WTC11 (cell line): ENCODE results near the gene KCNK17.

Experiments
- AR ChIP-seq: fragments of 250-450 bp; sonication (Bioruptor Pico); IDR thresholded peaks from 2 replicates; pipeline ENCODE4 v1.9.0; 2021; ENCODE audit warnings: mild to moderate bottlenecking
- ATF1 ChIP-seq: sonication (generic); formaldehyde crosslinking; IDR thresholded peaks from 2 replicates; pipeline ENCODE4 v1.8.1; 2023; ENCODE audit warnings: mild to moderate bottlenecking, moderate library complexity, missing genetic modification reagents
- CTCF ChIP-seq: fragments of 200-600 bp; IDR thresholded peaks from 2 replicates; pipeline ENCODE4 v1.8.0; 2022; ENCODE audit warnings: antibody characterized with exemption
- ESRRA ChIP-seq: sonication (generic); formaldehyde crosslinking; IDR thresholded peaks from 2 replicates; pipeline ENCODE4 v1.8.1; 2022; ENCODE audit warnings: mild to moderate bottlenecking, missing genetic modification reagents, borderline replicate concordance

- TF ChIP-seq CTCF (no peak), ATF1 (CRISPR knock-in tag) (no peak), AR (CRISPR knock-in tag) (no peak), ESRRA (CRISPR knock-in tag) (no peak)
Measured at GRCh38 chr6:39363280-39363679, 49.1 kb upstream of the KCNK17 start.
